ENCODE measurements around the gene INSL3.

The INSL3 gene, protein sequence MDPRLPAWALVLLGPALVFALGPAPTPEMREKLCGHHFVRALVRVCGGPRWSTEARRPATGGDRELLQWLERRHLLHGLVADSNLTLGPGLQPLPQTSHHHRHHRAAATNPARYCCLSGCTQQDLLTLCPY

GRCh38 chr19:17821190-17821589, at the start of gene INSL3:
Gene INSL3 (minus strand): TSS chr19:17821519. CDS start chr19:17821506, 13 bp downstream.
- DNase-seq (ENCODE audit: low read depth): no peak

GRCh38 chr19:17869114-17869608, 47.8 kb upstream of the INSL3 start:
- no peak for DNase-seq (ENCODE audit: low read depth)

DNA sequence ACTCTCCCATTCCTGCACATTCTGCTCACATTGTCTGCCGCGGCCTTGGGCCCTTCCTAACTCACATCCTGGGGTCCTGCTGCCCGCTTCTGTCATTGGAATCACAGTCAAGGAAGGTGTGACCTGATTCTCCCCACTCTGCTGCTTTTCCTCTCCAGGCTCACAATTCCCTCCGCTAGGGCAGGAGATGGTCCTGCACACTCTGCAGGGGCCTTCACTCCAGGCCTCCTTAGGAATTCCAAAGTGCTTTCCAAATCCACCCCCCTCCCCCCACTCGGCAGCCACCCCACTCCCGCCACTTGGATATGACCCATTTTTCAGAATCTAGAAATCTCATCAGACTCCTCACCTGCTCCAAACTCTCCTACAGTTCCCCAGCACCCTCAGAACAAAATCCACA, 47.4 kb upstream of the INSL3 start:
- no peak for DNase-seq (ENCODE audit: low read depth)

DNA sequence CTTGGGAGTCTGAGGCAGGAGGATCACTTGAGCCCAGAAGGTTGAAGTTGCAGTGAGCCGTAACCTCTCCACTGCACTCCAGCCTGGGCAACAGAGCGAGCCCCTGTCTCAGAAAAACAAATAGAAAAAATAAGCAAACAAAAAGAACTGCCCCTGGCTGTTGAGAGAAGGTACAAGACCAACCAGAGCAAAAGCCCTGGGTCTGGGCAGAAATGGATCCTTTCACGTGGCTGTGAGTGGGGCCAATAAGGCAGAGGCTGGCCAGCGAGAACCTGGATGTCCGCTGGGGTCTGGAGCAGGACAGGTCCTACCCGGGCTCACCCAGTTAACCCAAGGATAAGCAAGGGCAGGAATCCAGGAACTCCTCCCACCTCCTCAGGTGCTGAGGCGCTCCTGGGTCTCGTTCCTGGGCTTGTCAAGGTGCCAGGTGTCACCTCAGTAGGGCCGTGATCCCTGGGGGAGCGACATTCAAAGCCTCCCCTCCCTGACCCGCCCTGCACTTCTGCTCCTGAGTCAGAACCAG, 45.7 kb upstream of the INSL3 start:
- no peak for DNase-seq (ENCODE audit: low read depth)

- no peak for DNase-seq (ENCODE audit: low read depth)
Measured at GRCh38 chr19:17866312-17866963, 45.1 kb upstream of the INSL3 start.

DNA sequence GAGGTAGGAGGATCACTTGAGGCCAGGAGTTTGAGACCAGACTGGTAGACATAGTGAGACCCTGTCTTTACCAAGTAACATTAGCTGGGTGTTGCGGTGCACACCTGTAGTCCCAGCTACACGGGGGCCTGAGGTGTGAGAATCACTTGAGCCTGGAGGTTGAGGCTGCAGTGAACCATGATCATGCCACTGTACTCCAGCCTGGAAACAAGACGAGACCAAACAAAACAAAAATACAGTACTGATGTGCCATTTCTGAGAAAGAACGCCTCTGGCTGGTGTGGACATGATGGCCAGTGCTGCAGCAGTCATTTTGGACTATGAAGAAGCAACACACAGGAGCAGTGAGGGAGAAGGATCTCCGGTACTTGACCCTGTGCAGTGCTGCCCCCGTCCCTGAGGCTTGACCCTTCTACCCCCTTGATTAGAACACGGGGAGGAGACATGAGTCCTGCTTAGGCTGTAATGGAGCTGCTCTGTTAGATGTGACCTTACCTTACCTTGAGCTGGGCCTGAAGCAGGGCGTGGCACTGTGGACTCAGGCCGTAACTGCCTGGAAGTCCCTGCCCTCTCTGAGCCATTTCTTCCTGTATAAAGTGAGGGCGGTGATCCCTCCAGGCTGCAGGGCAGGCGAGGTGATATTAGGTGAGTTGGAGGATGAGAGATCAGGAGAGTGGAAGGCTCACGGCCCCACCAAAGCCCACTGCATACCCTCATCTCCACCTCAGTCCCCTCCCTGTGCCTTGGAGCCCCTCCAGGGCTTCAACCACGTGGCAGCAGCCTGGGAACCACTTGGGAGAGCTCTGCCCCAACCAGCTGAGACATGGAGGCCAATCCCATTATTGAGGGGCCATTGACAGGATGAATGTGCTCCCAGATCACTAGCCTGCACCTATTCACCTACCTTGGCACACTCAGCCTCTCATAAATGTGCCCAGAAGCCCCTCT, 44.3 kb upstream of the INSL3 start:
- no peak for DNase-seq (ENCODE audit: low read depth)

GRCh38 chr19:17863520-17864182, 42.3 kb upstream of the INSL3 start:
- DNase-seq (ENCODE audit: low read depth): no peak

DNA sequence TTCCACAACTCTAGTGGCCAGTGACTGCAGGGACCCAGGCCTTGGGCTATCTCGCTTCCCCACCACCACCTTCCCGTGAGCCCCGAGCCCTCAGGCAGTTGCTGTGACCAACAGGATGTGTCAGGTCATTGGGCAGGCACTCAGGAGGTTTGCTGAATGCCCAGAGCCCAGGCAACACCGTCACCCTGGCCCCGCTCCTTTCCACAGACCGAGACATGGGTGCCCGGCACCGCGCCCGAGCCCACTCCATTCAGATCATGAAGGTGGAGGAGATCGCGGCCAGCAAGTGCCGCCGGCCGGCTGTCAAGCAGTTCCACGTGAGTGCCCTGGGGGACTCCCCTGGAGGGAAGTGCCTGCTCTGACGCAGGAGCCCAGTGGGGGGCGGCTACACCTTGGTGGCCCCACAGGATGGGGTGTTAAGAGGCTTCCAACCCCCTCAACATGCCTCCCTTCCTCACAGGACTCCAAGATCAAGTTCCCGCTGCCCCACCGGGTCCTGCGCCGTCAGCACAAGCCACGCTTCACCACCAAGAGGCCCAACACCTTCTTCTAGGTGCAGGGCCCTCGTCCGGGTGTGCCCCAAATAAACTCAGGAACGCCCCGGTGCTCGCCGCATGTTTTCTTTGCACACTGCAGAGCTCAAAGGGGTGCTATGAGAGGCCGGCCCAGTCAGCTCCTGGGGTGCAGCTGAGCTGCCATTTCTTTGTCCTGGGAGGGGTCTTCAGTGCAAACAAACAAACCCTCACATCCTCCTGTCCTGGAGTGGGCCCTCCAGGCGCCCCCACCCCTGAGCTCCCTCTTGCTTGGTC, 41.6 kb upstream of the INSL3 start:
- DNase-seq (ENCODE audit: low read depth): no peak

GRCh38 chr19:17861542-17862402, 40.5 kb upstream of the INSL3 start:
- no peak for DNase-seq (ENCODE audit: low read depth)

GRCh38 chr19:17860993-17861360, 39.7 kb upstream of the INSL3 start:
- DNase-seq (ENCODE audit: low read depth): no peak

- DNase-seq (ENCODE audit: low read depth): no peak
Measured at GRCh38 chr19:17860331-17860992, 39.1 kb upstream of the INSL3 start.

DNA sequence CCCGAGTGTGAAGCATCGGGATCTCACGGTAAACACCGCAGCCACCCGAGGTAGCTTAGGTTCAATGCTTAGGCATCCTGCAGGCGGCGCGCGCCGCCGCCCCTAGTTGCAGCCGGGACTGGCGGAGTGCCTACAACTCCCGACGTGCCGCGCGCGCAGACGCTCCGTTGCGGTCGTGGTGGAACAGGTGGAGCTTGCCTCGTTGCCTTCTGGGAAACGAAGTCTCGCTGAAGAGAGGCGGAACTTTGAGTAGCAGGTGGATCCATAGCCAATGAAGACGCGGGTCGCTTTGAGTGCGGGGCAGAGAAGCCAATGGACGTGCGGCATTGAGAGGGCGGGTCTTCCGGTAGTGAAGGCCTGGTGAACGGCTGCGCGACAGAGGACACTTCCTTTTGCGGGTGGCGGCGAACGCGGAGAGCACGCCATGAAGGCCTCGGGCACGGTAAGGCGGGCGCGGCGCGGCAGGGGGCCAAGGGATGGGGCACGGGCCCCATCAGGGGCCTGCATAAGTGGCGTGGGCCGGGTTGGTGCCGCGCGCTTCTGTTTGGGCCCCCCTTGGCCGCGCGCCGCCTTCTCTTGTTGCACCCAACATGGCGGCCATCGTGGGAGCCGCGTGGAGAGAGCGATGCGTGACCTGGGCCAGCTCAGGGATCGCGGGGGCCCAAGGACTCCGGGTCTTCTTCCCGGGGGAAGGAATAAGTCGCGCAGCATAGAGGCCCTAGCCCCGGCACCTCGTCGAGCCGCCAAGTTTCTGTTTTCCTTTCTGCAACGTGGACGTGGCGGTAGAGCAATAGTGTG, 38.4 kb upstream of the INSL3 start, which contains the start of gene RPL18A:
Gene RPL18A (plus strand): TSS at position 378 of the 798 bp plus-strand sequence. CDS start 47 bp downstream, at position 425.
- peak; percentile 97 for DNase-seq (ENCODE audit: low read depth)

GRCh38 chr19:17855280-17856152, 34.2 kb upstream of the INSL3 start:
- peak; percentile 86 for DNase-seq (ENCODE audit: low read depth)

- DNase-seq (ENCODE audit: low read depth): no peak
Measured at GRCh38 chr19:17854061-17854460, 32.7 kb upstream of the INSL3 start.

DNA sequence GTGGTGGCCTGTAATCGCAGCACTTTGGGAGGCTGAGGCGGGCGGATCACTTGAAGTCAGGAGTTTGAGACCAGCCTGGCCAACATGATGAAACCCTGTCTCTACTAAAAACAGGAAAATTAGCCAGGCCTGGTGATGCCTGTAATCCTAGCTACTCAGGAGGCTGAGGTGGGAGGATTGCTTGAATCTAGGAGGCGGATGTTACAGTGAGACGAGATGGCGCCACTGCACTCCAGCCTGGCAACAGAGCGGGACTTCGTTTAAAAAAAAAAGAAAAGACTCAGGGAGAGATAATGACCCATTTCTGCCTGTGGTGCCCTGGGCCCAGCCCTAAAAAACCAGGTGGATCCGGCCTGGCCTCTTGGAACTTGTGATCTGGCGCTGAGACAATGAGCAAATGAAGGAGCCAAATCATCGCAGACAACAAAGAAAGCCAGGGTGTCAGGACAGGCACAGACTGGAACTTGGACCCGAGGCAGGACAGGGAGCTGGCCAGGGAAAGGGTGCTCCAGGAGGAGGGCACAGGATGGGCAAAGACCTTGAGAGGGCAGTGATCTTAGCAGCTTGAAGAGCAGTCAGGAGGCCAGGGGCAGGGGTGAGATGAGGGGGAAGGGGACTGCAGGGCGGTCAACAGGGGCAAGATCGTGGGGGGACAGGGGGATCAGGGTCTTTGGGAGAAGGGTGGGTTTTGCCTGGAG, 27.4 kb upstream of the INSL3 start:
- no peak for DNase-seq (ENCODE audit: low read depth)

- peak; percentile 85 for DNase-seq (ENCODE audit: low read depth)
Measured at GRCh38 chr19:17847538-17848366, 26.4 kb upstream of the INSL3 start, which contains the start of gene JAK3. Gene JAK3 (minus strand): TSS chr19:17847982. CDS start chr19:17844417, 3,565 bp downstream.
